ENCODE data around the gene CSTB.
"Not testable (repeated sequence)": the region's sequence is repeated elsewhere in the genome, so short reads cannot be mapped to it uniquely, and the experiment has no call there.

The CSTB gene

GRCh38 chr21:43775795-43776430 lies at the start of gene CSTB:
Gene CSTB (minus strand): TSS chr21:43776308. CDS start chr21:43776269, 39 bp downstream.
- TF ChIP-seq CTCF (conservative IDR thresholded peaks at IDR 0.05; ENCODE audit: low read depth) = no peak
- ChIA-PET CTCF (no interaction called here), POLR2A (ENCODE audit: low non-redundant PET) (no interaction called here)
- peak; percentile 60 for DNase-seq (ENCODE audit: low spot score)
- H3K27ac ChIP-seq = peak within 1 kb of the TSS; percentile 94

- POLR2A ChIA-PET (ENCODE audit: low non-redundant PET) = no interaction called here
- DNase-seq (ENCODE audit: low spot score) = no peak
- no peak for TF ChIP-seq CTCF (conservative IDR thresholded peaks at IDR 0.05; ENCODE audit: low read depth)
- no peak overlapping the region for H3K27ac ChIP-seq
- CTCF ChIA-PET = interaction anchor here (0.6 to 0.9 kb wide), 3 partner anchors 9 to 12 kb away, joined by 4 to 6 read pairs (median 4); no protein-coding TSS in a partner anchor
These were observed 49.3 kb upstream of the CSTB start for GRCh38 chr21:43825242-43825935.

- H3K27ac ChIP-seq = peak overlapping the region; percentile 24; the same call in 1 of the 2 replicates
- CTCF ChIA-PET = interaction anchor here (0.6 kb wide), 1 partner anchor 9 kb away, joined by 6 read pairs; no protein-coding TSS in a partner anchor
- TF ChIP-seq CTCF (conservative IDR thresholded peaks at IDR 0.05; ENCODE audit: low read depth) = no peak
- POLR2A ChIA-PET (ENCODE audit: low non-redundant PET) = no interaction called here
- DNase-seq (ENCODE audit: low spot score) = no peak
These were observed 48.5 kb upstream of the CSTB start for GRCh38 chr21:43824333-43825241.

- CTCF ChIA-PET = interaction anchor here (0.7 kb wide), 1 partner anchor 15 kb away, joined by 4 read pairs; no protein-coding TSS in a partner anchor
- DNase-seq (ENCODE audit: low spot score); POLR2A ChIA-PET (ENCODE audit: low non-redundant PET); H3K27ac ChIP-seq: not testable (repeated sequence)
These were observed 46.6 kb upstream of the CSTB start for GRCh38 chr21:43822741-43823140.

- POLR2A ChIA-PET (ENCODE audit: low non-redundant PET); CTCF ChIA-PET; H3K27ac ChIP-seq; DNase-seq (ENCODE audit: low spot score): not testable (repeated sequence)
These were observed 46.1 kb upstream of the CSTB start for GRCh38 chr21:43822166-43822565.

GRCh38 chr21:43820466-43820865 lies 44.4 kb upstream of the CSTB start:
- ChIA-PET CTCF (no interaction called here), POLR2A (ENCODE audit: low non-redundant PET) (no interaction called here)
- TF ChIP-seq CTCF (conservative IDR thresholded peaks at IDR 0.05; ENCODE audit: low read depth) = no peak
- DNase-seq (ENCODE audit: low spot score) = no peak
- no peak overlapping the region for H3K27ac ChIP-seq
